HepG2 (cell line): ENCODE measurements around the gene KCNIP4. TPM values are rescaled to one million over a fixed set of nuclear protein-coding genes. Genes with fewer than 3 reads are reported as not detected.

Source experiments
- ATAC-seq: fragments of 200-7000 bp; cut with Tn5 transposase; 3 replicates; pipeline ENCODE4 v1.9.1; 2020; ENCODE audit warnings: mild to moderate bottlenecking, moderate library complexity
- BruUV-seq: library from RNA; stranded (reverse); fragments of 400-500 nt; replicated peaks from 2 replicates; lab custom pipeline; 2021; lab: Mats Ljungman, UMichigan
- CTCF ChIA-PET: fragments of 300-600 bp; formaldehyde crosslinking; extraction: SDS; loops from one replicate; lab custom pipeline; 2021; ENCODE audit warnings: low total read pairs, inconsistent platforms, low intra/inter-chr PET ratio; lab: Yijun Ruan, JAX
- POLR2A ChIA-PET: fragments of 350-600 bp; sonication (Branson Sonifier 250); formaldehyde crosslinking; loops from one replicate; lab custom pipeline; 2020; ENCODE audit warnings: antibody characterized with exemption, inconsistent platforms; lab: Yijun Ruan, JAX
- DNase-seq: peaks from one replicate; pipeline ENCODE4 v3.0.0-alpha.2; 2015; ENCODE audit warnings: low spot score
- FAIRE-seq: peaks from 3 replicates; lab custom pipeline; 2011; peaks lifted over from hg19 to GRCh38; lab: Jason Lieb, UNC
- H2AFZ ChIP-seq: one replicate; pipeline ENCODE4 v1.6.1; 2011; ENCODE audit warnings: low read length, inconsistent platforms
- H3K27ac ChIP-seq: fragments of 300-600 bp; 3 replicates; pipeline ENCODE4 v1.8.0; 2011; ENCODE audit warnings: mixed run types, mild to moderate bottlenecking, mixed read lengths, low read length, inconsistent platforms; ENCODE audit not compliant: insufficient read depth; ENCODE audit errors: extremely low read length
- H3K27me3 ChIP-seq, 2 experiments: fragments of 200-600 bp in 1 of 2; 2 replicates in 1 of 2; 3 replicates in 1 of 2; pipeline versions ENCODE4 v1.6.0 to v1.8.0; 2011; ENCODE audit warnings: low read length in 2 of 2, mild to moderate bottlenecking in 2 of 2, moderate library complexity in 2 of 2, inconsistent platforms in 1 of 2; ENCODE audit not compliant: insufficient read depth in 2 of 2, control insufficient read depth in 1 of 2
- H3K36me3 ChIP-seq, 2 experiments: fragments of 200-600 bp in 1 of 2; replicated peaks in 1 of 2; 2 replicates in 1 of 2; 3 replicates in 1 of 2; pipeline versions ENCODE4 v1.5.1 to v1.8.0; 2011; ENCODE audit warnings: low read length in 2 of 2, inconsistent platforms in 1 of 2; ENCODE audit not compliant: insufficient read depth in 2 of 2, control insufficient read depth in 1 of 2
- H3K4me1 ChIP-seq: 2 replicates; pipeline ENCODE4 v1.5.1; 2012; ENCODE audit warnings: low read length, inconsistent platforms; ENCODE audit not compliant: insufficient read depth
- H3K4me2 ChIP-seq: 2 replicates; pipeline ENCODE4 v1.6.0; 2011; ENCODE audit warnings: low read depth, low read length, inconsistent platforms
- H3K4me3 ChIP-seq, 3 experiments: fragments of 200-600 bp in 1 of 3; sonication (generic), shearing (Covaris generic) in 1 of 3; replicated peaks in 1 of 3; 2 replicates each; pipeline ENCODE4 v1.5.1; 2011 to 2016; ENCODE audit warnings: low read length in 3 of 3, inconsistent platforms in 2 of 3, low read depth in 2 of 3, mild to moderate bottlenecking in 2 of 3, control low read depth in 1 of 3, mixed read lengths in 1 of 3; ENCODE audit not compliant: insufficient read depth in 1 of 3
- H3K79me2 ChIP-seq: one replicate; pipeline ENCODE4 v1.6.1; 2011; ENCODE audit warnings: low read length, inconsistent platforms; ENCODE audit not compliant: insufficient read depth
- H3K9ac ChIP-seq: 2 replicates; pipeline ENCODE4 v1.6.0; 2011; ENCODE audit warnings: mild to moderate bottlenecking, low read depth, low read length, inconsistent platforms; ENCODE audit not compliant: insufficient read depth
- H3K9me3 ChIP-seq: 2 replicates; pipeline ENCODE4 v1.5.1; 2012; ENCODE audit warnings: mild to moderate bottlenecking, low read length
- H4K20me1 ChIP-seq: 2 replicates; pipeline ENCODE4 v1.6.0; 2011; ENCODE audit warnings: inconsistent platforms, mild to moderate bottlenecking, low read length, moderate library complexity; ENCODE audit not compliant: insufficient read depth
- GATAD1 ChIP-seq: IDR thresholded peaks from 2 replicates; pipeline ENCODE4 v1.6.1; 2016; ENCODE audit warnings: missing genetic modification reagents, missing compliant biosample characterization
- GTF2F1 ChIP-seq: fragments of 150-350 bp; IDR thresholded peaks from 2 replicates; pipeline ENCODE4 v1.6.1; 2014; ENCODE audit warnings: low read length
- MIXL1 ChIP-seq: IDR thresholded peaks from 2 replicates; pipeline ENCODE4 v1.6.1; 2016
- REXO4 ChIP-seq: sonication (generic); formaldehyde crosslinking; IDR thresholded peaks from 2 replicates; pipeline ENCODE4 v1.8.0; 2022; ENCODE audit warnings: missing genetic modification reagents, mild to moderate bottlenecking, borderline replicate concordance
- TSC22D2 ChIP-seq: sonication (generic); formaldehyde crosslinking; IDR thresholded peaks from 2 replicates; pipeline ENCODE4 v1.5.1; 2020; ENCODE audit warnings: missing genetic modification reagents, mild to moderate bottlenecking, borderline replicate concordance
- ZNF569 ChIP-seq: sonication (generic); formaldehyde crosslinking; IDR thresholded peaks from 2 replicates; pipeline ENCODE4 v1.5.0; 2020; ENCODE audit warnings: mild to moderate bottlenecking, missing genetic modification reagents, moderate library complexity, borderline replicate concordance
- ZNF891 ChIP-seq: sonication (generic); formaldehyde crosslinking; IDR thresholded peaks from 2 replicates; pipeline ENCODE4 v1.5.0; 2020; ENCODE audit warnings: mild to moderate bottlenecking, missing genetic modification reagents
- WGBS: methylation state at CpG from one replicate; pipeline ENCODE4 v1.1.6; 2017; ENCODE audit warnings: low lambda C conversion rate; 5-methylcytosine and 5-hydroxymethylcytosine counted together
- in situ Hi-C: cut with HindIII; loops from 2 replicates; pipeline ENCODE4 v1.10.0; 2017; ENCODE audit warnings: low pct_unique_long_range_greater_than_20kb; ENCODE audit not compliant: extremely low pct_ligation_motif_present
- intact Hi-C: fragments of 100-400 bp; cut with micrococcal nuclease; formaldehyde crosslinking; loops from one replicate; pipeline ENCODE4 v1.10.0; 2022; ENCODE audit not compliant: unreplicated experiment
- polyA plus RNA-seq, 8 experiments: library from polyadenylated mRNA; depleted of rRNA in 3 of 8; stranded (reverse) in 7 of 8; unstranded in 1 of 8; fragments of >200 nt; fragmentation: Illumina TruSeq in 4 of 8; extraction: Trizol in 4 of 8; gene quantifications; 2 replicates each; pipeline versions ENCODE4 v1.2.1 to v1.2.3, GENCODE V29; 2011 to 2016; ENCODE audit warnings: low read depth in 4 of 8, missing spikeins in 1 of 8, mixed read lengths in 1 of 8; ENCODE audit not compliant: insufficient read depth in 1 of 8
- total RNA-seq, 5 experiments: library from RNA; depleted of rRNA; stranded (reverse); fragments of >200 nt; fragmentation: Illumina TruSeq; extraction: Trizol; gene quantifications; 2 replicates each; pipeline ENCODE4 v1.2.3, GENCODE V29; 2016; ENCODE audit warnings: low read depth in 1 of 5
- TF ChIP-seq, protein P1 (sequence below): sonication (generic); formaldehyde crosslinking; IDR thresholded peaks from 2 replicates; pipeline ENCODE4 v1.5.0; 2020; ENCODE audit warnings: missing genetic modification reagents
- TF ChIP-seq, protein P2 (sequence below): sonication (generic); formaldehyde crosslinking; IDR thresholded peaks from 2 replicates; pipeline ENCODE4 v1.4.0; 2020; ENCODE audit warnings: missing genetic modification reagents
- TF ChIP-seq, protein P3 (sequence below): sonication (generic); formaldehyde crosslinking; IDR thresholded peaks from 2 replicates; pipeline ENCODE4 v1.5.0; 2020; ENCODE audit warnings: missing genetic modification reagents, mild to moderate bottlenecking, borderline replicate concordance
- TF ChIP-seq, protein P4 (sequence below): sonication (generic); formaldehyde crosslinking; IDR thresholded peaks from 2 replicates; pipeline ENCODE4 v1.5.0; 2020; ENCODE audit warnings: mild to moderate bottlenecking, missing genetic modification reagents

KCNIP4 gene
- total and polyA plus RNA-seq, 2 of the 13 experiments (the other 11 are each of a cell fraction or from before 2014, with no cell fraction given) = 0.09 TPM; not detected in 1

DNA sequence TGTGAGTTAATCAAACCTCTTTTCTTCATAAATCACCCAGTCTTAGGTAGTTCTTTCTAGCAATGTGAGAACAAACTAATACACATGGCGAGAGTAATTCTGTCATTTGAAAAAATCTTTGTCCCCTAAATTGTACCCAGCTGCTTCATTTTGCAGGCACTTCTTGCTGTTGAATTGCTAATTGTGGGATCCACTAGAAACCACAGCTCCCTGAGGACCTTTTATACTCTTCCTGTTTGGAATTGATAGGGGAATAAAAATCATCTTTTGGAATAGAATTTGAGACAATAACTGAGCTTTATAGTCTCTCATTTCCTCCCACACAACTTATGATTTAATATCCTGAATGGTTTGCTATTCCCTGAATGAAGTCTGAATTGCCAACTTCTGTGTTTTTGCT, 1078.1 kb downstream of the KCNIP4 start (continued):
- TF ChIP-seq, protein P1, sequence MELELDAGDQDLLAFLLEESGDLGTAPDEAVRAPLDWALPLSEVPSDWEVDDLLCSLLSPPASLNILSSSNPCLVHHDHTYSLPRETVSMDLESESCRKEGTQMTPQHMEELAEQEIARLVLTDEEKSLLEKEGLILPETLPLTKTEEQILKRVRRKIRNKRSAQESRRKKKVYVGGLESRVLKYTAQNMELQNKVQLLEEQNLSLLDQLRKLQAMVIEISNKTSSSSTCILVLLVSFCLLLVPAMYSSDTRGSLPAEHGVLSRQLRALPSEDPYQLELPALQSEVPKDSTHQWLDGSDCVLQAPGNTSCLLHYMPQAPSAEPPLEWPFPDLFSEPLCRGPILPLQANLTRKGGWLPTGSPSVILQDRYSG (CRISPR knock-in tag) = no peak
- TF ChIP-seq MIXL1 (CRISPR knock-in tag) = no peak
- TF ChIP-seq TSC22D2 = no peak
- no peak for TF ChIP-seq GTF2F1
- no peak for TF ChIP-seq ZNF569
- TF ChIP-seq, all 625 proteins: peak for 0

DNA sequence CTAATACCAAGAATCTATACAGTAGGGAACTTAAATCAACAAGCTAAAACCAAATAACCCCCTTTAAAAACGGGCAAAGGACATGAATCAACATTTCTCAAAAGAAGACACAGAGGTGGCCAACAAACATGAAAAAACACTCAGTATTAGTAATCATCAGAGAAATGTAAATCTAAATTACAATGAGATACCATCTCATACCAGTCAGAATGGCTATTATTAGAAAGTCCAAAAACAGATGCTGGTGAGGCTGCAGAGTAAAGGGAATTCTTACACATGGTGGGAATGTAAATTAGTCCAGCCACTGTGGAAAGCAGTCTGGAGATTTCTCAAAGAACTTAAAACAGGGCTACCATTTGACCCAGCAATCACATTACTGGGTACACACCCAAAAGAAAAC, 1080.5 kb downstream of the KCNIP4 start:
- TF ChIP-seq GATAD1 (no peak), REXO4 (no peak), ZNF891 (CRISPR knock-in tag) (no peak)
- TF ChIP-seq, protein P2, sequence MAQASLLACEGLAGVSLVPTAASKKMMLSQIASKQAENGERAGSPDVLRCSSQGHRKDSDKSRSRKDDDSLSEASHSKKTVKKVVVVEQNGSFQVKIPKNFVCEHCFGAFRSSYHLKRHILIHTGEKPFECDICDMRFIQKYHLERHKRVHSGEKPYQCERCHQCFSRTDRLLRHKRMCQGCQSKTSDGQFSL = no peak
- TF ChIP-seq, protein P3, sequence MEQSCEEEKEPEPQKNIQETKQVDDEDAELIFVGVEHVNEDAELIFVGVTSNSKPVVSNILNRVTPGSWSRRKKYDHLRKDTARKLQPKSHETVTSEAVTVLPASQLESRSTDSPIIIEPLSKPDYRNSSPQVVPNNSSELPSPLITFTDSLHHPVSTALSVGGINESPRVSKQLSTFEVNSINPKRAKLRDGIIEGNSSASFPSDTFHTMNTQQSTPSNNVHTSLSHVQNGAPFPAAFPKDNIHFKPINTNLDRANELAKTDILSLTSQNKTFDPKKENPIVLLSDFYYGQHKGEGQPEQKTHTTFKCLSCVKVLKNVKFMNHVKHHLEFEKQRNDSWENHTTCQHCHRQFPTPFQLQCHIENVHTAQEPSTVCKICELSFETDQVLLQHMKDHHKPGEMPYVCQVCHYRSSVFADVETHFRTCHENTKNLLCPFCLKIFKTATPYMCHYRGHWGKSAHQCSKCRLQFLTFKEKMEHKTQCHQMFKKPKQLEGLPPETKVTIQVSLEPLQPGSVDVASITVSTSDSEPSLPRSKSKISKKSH (CRISPR knock-in tag) = no peak
- TF ChIP-seq, protein P4, sequence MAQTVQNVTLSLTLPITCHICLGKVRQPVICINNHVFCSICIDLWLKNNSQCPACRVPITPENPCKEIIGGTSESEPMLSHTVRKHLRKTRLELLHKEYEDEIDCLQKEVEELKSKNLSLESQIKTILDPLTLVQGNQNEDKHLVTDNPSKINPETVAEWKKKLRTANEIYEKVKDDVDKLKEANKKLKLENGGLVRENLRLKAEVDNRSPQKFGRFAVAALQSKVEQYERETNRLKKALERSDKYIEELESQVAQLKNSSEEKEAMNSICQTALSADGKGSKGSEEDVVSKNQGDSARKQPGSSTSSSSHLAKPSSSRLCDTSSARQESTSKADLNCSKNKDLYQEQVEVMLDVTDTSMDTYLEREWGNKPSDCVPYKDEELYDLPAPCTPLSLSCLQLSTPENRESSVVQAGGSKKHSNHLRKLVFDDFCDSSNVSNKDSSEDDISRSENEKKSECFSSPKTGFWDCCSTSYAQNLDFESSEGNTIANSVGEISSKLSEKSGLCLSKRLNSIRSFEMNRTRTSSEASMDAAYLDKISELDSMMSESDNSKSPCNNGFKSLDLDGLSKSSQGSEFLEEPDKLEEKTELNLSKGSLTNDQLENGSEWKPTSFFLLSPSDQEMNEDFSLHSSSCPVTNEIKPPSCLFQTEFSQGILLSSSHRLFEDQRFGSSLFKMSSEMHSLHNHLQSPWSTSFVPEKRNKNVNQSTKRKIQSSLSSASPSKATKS (CRISPR knock-in tag) = no peak
- TF ChIP-seq, all 625 proteins: peak for 0
- H4K20me1 ChIP-seq = no peaks in the 10 kb centered on the region
- H3K4me2 ChIP-seq = no peak overlapping the region
- DNase-seq = no peak
- peaks cover 21% of the 10 kb centered on the region for H3K9me3 ChIP-seq
- no peak overlapping the region for H3K9ac ChIP-seq
- 0% methylated on average over 1 of the region's 1 CpG for WGBS
- H3K27me3 ChIP-seq = no peaks in the 10 kb centered on the region
- no peaks in the 10 kb centered on the region for H3K4me1 ChIP-seq
- no peak for FAIRE-seq
- H3K36me3 ChIP-seq = no peaks in the 10 kb centered on the region
- intact Hi-C loops = no loop called here
- in situ Hi-C loops = no loop called here
- POLR2A ChIA-PET = no interaction called here
- H3K27ac ChIP-seq = no peak overlapping the region
- BruUV-seq = no TSS peak
- no peak overlapping the region for H3K4me3 ChIP-seq
- no peak overlapping the region for H2AFZ ChIP-seq
- no peak for ATAC-seq
- no peaks in the 10 kb centered on the region for H3K79me2 ChIP-seq
- CTCF ChIA-PET = no interaction called here
